Stimulated activated CD8-positive, alpha-beta memory T cell treated with anti-CD3 and anti-CD28 coated beads, Interleukin-7, amount 100 ng/mL, for 48 hours (primary cell): ENCODE data around the gene MSANTD3.
"Not testable (repeated sequence)": the region's sequence is repeated elsewhere in the genome, so short reads cannot be mapped to it uniquely, and the experiment has no call there.

Experiments
- DNase-seq, 2 donors: peaks; one replicate each; pipeline ENCODE4 v3.0.0-alpha.2; 2020; ENCODE audit warnings: low read depth in 1 of 2; ENCODE audit errors: extremely low read depth in 1 of 2

Gene MSANTD3

DNA sequence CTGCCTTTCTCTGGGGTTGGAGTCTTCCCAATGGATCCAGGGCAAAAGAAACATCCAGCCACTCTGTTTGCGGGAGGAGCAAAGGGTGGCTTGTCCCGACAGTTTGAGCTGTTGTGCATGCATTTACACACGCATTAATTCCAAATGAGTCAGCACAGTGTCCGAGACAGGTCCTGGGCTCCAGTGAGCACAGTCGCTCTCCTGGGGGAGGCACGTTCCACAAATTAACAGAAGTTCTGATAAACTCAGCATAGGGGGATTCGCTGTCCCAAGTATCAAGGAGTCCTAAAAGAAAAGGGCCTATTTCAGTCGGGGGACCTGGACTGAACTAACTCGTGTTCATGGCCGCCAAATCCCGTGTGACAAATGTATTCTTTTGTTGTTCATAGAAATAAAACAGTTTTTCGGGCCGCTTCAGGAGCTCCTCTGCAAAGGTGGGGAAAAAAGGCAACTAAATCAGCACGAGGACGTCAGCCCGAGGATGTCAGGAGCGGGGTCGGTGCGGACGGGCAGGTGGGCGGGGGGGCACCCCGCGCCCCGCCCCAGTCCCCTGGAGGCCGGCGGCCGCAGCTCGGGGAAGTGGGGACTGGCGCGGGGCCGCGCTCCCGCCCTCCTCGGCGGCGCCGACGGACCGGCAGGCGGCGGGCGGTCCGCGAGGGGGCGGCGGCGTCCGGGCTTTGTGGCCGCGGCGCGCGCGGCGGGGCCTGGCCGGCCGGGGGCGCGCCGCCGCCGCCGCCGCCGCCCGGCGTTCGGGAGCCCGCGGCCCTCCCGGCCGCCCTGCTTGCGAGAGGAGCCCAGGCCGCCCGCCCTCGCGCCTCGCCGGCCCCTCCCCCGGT lies at the start of gene MSANTD3:
Gene MSANTD3, plus strand, starts transcription at position 614 of the 836 bp plus-strand sequence. CDS start 14,796 bp downstream, outside the sequence.
- peak in 1 of 2 donors; percentile 12 for DNase-seq

DNA sequence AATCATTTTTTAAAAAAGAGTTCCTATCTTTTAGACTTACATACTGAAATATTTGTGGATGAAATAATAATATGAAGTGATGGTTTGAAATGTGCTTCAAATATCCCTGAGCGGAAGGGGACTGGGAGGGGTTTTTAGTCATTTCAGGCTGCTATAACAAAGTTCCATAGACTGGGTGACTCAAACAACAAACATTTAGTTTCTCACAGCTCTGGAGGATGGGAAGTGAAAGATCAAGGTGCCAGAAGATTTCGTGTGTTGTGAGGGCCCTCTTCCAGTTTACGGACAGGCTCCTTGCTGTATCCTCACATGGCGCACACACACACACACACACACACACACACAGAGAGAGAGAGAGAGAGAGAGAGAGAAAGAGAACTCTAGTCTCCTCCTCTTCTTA lies 47.1 kb upstream of the MSANTD3 start:
- DNase-seq, result no peak

DNA sequence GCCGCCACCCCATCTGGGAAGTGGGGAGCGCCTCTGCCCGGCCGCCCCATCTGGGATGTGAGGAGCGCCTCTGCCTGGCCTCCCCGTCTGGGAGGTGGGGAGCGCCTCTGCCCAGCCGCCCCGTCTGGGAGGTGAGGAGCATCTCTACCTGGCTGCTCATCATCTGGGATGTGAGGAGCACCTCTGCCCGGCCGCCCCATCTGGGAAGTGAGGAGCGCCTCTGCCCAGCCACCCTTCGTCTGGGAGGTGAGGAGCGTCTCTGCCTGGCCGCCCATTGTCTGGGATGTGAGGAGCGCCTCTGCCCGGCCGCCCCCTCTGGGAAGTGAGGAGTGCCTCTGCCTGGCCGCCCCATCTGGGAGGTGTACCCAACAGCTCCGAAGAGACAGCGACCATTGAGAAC lies 34.0 kb upstream of the MSANTD3 start:
- DNase-seq, result not testable (repeated sequence)

GRCh38 chr9:100394032-100394695 lies 32.8 kb upstream of the MSANTD3 start:
- no peak for DNase-seq

- DNase-seq, result no peak
These were observed 32.1 kb upstream of the MSANTD3 start for GRCh38 chr9:100394816-100395215.

- no peak for DNase-seq
These were observed 30.2 kb upstream of the MSANTD3 start for GRCh38 chr9:100396769-100397168.

- DNase-seq, result no peak
These were observed 29.2 kb upstream of the MSANTD3 start for GRCh38 chr9:100397529-100398266.

DNA sequence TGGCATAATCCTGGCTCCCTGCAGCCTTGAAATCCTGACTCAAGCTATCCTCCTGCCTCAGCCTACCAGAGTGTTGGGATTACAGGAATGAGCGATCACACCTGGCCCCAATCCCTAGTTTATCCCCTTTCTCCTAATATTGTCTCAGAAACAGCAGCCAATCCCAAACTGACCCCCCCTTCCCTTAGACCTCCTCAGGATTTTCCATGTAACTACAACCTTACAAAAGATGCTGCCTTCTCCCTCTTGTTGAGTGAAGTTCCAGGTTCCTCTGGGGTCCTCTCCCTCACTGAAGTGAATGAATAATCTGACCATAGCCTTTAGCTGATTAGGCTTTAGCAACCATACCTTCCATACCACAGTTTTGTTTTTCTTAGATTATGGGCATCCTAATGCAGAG lies 25.9 kb upstream of the MSANTD3 start:
- DNase-seq, result no peak

DNA sequence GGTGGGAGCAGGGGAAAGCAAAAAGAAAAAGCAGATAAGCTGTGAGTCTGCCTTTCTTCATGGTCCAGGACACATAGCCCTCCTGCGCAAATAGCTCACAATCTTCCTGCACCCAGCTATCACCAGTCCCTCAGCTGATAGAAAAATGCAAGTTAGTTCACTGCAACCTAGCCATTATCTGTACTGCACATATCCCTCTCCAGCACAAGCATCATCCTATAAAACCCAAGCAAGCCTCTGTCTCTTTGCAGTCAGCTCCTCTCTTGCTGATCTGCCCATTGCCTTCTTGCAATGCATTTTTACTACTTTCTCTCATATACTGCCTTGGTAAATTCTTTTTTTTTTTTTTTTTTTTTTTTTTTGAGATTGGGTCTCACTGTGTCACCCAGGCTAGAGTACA lies 20.0 kb upstream of the MSANTD3 start:
- DNase-seq, result no peak

DNA sequence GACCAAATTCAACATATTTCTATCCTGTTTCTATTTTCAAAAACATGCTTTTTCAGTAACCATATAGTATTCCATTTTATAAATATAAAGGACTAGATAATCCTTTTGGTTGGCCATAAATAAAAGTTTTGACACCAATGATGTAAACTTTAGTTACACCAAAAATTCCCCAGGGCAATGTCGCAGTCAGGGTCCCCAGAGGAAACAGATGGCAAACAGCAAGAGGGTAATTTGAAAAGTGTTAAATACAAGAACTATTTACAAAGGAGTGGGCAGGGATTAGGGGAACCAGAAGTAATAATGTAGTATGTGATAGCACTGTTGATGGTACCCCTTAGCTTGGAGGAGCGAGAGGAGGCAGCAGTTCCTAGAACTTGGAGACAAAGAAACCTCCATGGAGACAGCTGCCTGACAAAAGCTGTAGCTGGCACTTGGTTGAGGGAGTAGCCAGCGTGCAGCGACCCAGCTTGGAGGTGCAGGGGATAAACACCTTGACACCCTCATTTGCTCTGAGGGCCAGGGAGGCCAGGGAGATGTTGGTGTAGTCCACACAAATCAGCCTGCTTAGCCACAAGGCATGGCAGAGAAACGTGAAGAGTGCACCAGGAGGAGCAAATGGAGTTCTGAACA lies 18.3 kb upstream of the MSANTD3 start:
- DNase-seq, result no peak

- DNase-seq, result no peak
These were observed 17.8 kb upstream of the MSANTD3 start for GRCh38 chr9:100409176-100409556.

DNA sequence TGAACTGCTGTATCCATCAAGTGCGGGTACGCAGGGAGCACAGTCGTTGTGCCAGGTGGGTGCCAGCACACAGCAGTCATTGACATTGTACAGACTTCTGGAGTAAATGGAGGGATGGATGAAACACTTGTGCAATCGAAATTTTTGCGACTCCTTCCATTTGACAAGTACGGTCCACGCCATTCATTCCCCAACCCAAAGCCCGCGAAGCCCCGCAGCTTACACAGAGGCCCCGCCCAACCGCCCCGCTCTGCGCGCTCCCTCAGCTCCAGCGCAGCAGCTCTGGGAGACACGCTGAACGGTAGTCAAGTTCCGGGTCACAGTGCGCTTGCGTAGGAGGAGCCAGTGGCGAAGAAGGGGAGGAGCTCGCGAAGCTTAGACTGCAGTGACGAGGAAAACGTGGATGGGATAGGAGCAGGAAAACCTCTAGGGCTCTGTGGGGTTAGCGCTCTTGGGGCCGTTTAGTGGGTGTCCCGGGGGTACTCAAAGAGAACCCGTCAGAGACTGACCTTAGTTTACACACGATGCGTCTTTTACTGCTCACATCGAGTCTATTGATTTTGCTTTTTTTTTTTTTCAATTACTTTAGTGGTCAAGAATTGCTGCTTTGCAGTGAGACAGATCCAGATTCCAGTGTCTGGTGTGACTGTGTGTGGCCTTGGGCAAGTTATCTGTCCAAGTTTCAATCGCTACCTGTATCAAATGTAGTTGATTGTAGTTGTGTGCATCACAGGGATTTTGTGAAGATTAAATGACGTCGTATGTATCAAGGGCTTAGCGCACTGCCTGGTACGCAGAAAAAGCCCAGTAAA lies 15.3 kb upstream of the MSANTD3 start:
- peak; percentile 50 to 90 for DNase-seq

DNA sequence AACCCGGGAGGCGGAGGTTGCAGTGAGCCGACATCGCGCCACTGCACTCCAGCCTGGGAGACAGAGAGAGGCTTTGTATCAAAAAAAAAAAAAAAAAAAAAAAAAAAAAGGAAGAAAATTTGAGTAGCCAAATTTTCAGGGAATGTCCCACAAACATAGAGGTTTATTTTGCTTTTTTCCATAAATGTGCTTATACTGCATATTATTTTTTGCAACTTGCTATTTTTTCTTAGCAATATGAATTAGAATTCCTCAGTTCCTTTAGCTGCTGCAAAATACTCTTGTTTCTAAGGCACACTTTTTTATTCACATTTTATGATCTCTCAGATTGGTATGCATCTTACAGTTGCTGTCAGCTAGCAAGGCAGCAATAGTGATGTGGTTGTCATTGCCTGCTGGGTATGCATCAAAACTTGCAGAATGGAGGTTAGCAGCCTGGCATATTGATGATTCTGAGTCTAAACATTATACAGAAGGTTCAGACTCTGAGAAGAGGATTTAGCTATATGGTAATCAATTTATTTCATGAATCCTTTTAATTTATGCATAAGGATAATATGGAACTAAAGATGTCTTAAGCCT lies 13.0 kb upstream of the MSANTD3 start:
- DNase-seq, result no peak

DNA sequence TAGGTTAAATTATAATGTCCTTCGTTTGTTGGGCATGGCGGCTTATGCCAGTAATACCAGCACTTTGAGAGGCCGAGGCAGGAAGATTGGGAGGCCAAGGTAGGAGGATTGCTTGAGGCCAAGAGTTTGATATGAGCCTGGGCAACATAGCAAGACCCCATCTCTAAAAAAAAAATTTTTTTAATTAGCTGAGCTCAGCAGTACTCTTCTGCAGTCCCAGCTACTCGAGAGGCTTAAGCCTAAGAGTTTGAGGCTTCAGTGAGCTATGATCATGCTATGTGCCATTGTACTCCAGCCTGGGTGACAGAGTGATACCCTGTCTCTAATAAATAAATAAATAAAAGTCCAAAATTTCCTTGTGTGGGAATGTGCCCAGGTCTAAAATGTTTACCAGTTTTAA lies 9.1 kb upstream of the MSANTD3 start:
- no peak for DNase-seq

DNA sequence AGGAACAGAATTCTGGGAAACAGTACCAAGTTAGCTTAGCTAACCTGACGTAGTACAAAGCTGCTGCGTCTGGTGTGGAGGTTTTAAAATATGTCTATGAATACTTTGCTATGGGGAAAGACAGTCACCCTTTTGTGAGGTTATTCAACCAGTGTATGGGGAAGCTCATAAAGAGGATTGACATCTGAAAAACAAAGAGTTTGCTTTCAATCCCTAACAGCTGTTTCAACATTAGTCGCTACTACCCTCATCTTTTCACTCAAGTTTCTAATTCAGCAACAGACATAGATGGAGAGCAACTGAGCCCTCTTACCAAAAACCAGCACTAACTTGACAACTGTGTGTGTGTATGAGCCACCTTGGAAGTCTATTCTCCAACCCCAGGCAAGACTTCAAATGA lies 7.8 kb upstream of the MSANTD3 start:
- no peak for DNase-seq

DNA sequence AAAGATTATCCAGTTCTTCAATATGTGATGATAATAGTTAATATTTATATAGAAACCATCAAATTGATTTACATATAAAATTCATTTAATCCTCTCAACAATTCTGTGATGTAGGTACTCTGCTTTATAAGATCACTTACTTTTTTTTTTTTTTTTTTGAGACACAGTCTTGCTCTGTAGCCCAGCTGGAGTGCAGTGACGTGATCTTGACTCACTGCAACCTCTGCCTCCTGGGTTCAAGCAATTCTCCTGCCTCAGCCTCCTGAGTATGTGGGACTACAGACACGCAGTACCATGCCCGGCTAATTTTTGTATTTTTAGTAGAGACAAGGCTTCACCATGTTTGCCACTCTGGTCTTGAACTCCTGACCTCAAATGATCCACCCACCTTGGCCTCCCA lies 5.8 kb upstream of the MSANTD3 start:
- not testable (repeated sequence) for DNase-seq

GRCh38 chr9:100425758-100426157 lies 1.2 kb upstream of the MSANTD3 start:
- DNase-seq, result no peak

- DNase-seq, result no peak
These were observed 784 bp upstream of the MSANTD3 start for GRCh38 chr9:100426189-100426529.

DNA sequence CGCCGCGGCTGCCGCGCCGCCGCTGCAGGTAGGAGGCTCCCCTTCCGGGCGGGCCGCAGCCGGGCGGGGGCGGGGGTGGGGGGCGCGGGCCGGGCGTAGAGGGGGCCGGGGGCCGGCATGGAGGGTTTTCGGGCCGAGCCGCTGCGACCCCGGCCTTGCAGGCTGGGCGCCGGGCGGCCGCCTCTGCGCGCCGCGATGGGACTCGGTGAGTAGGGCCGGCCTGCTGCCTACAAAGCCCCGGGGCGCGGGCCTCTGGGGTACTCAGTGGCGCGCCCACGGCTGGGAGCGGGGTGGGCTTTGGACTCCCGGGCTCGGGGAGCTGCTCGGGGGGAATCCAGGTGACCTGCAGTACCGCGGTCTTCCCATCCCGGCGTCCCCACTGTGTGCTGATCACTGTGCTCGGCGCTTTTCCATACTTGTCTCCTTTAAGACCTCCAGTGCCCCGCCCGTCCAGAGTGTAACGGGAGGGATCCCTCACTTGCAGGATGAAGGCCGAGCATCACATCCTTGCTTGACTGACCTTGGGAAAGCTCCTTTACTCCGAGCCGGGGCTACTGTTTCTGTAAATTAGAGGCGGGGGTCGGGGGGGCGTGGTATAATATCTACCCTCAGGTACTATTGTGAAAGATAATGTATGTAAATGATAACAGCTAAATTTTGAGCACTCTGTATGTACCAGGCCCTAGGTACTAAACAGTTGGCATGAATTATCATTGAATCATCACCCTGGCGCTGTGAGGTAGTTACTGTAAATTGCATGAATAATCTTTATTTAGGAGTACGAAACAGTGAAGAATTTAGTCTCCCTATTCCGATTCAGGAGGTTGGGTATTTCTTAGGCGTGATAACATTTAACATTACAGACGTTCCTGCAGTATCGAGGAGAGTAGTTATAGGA lies 672 bp downstream of the MSANTD3 start:
- no peak for DNase-seq
